Body of pancreas (tissue), 4 donors: ENCODE data around the gene NDUFA6.

ENCODE experiments used
- CTCF ChIP-seq, 7 experiments: fragments of 450-650 bp in 4 of 7; fragments of 200-600 bp in 3 of 7; sonication (generic) in 3 of 7; IDR thresholded peaks; one replicate each; pipeline ENCODE4 v1.5.1; 2016 to 2019; ENCODE audit warnings: antibody characterized with exemption in 7 of 7
- POLR2A ChIP-seq, 3 donors: fragments of 450-650 bp; IDR thresholded peaks; one replicate each; pipeline ENCODE4 v1.6.1; 2016; ENCODE audit warnings: antibody characterized with exemption in 3 of 3, mild to moderate bottlenecking in 2 of 3

GRCh38 chr22:42132457-42132856 is 41.9 kb upstream of the NDUFA6 start:
- TF ChIP-seq CTCF (IDR thresholded peaks at IDR 0.05) (no peak), POLR2A (IDR thresholded peaks at IDR 0.05) (no peak)
